HG03520 (cell line): ENCODE data around the gene ERI3.
"Not testable (repeated sequence)": the region's sequence is repeated elsewhere in the genome, so short reads cannot be mapped to it uniquely, and the experiment has no call there.

Experiments used
- ATAC-seq: cut with Tn5 transposase; IDR thresholded peaks from one replicate; pipeline ENCODE4 v1.9.1; 2021; ENCODE audit warnings: mild to moderate bottlenecking, moderate library complexity; ENCODE audit not compliant: unreplicated experiment

Gene ERI3

GRCh38 chr1:44217809-44218410, 137.1 kb downstream of the ERI3 start:
- no peak for ATAC-seq

DNA sequence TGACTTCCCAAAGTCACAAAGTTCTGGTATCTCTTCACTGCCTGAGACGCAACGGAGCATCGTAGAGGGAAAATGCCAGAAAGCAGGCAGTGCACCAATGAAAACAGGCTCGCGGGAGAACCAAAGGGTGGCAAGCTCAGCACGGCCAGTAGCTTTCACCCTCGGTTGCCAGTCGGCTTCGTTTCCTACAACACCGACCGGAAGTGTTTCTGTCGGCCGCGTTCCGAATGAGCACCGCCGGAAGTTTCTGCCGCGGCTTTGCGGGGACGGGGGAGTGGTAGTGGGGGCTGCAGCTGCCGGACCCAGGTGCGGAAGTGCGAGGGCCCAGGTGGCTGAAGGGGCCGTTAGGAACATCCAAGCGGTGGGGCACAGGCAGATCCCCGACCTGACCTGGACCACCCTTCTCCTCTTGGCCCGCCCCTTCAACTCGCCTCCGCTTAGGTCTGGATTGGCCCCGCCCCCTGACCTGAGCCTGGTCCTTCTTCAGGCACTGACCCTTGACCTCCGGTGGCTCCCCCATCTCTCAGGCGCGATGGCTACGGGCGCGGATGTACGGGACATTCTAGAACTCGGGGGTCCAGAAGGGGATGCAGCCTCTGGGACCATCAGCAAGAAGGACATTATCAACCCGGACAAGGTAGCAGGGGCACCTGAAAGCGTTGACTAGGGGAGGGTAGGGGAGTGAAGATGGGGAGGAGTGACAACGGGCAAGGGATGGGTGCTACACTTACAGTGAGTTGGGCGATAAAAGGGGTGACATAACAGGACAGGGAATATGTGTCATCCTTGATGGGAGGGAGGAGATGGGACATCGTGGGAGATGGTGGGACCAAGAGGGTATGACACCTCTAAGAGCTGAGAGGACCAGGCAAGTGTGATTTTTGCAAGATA, 141.6 kb downstream of the ERI3 start, which contains the start of gene DMAP1:
DMAP1 (plus strand) TSS at position 250 of the 891 bp plus-strand sequence; CDS start at position 533, 283 bp downstream.
- ATAC-seq: peak; percentile 63

DNA sequence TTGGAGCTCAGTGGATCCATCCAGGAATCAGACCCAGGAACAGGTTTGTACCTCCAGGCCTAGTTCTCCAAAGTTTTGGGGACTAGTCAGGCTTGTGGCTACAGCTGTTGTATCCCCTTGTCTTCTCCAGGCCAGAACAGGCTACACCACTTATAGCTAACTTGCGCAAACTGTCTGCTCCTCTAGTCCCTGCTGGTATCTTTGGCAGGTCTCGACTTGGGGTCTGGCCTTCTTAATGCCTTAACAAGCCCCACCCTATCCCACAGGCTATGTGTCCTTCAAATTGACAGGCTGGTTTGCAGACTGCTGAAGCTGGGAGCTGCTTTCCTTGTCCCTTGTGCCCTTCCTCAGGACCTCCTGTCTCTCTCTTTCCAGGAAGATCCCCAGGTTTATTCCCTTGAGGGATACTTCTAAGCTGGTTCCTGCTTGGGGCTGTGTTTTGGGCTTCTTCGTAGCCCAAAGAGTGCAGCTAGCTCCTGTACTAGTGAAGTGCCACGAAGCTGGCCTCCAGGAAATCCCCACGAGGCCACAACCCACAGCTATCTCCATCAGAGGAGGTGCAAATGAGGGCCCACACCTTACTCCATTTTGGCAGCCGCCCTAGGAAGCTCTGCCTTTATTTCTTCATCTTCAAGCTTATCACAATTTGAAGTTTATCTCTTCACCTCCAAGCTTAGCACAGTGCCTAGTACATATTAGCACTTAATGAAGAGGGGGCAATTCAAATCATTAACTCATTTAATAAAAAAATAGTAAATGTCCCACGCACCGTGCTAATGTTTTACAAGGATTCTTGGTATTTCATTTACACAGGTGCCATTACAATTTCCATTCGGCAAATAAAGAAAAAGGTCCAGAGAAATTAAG, 142.5 kb downstream of the ERI3 start:
- no peak for ATAC-seq

- no peak for ATAC-seq
These were observed 144.5 kb downstream of the ERI3 start for GRCh38 chr1:44210595-44210994.

GRCh38 chr1:44208226-44208625, 146.8 kb downstream of the ERI3 start:
- ATAC-seq: no peak

- ATAC-seq: not testable (repeated sequence)
These were observed 148.5 kb downstream of the ERI3 start for GRCh38 chr1:44206545-44206944.

- ATAC-seq: no peak
These were observed 154.7 kb downstream of the ERI3 start for GRCh38 chr1:44200336-44200735.

GRCh38 chr1:44174630-44175029, 180.4 kb downstream of the ERI3 start:
- no peak for ATAC-seq
